ENCODE results near the gene DENND4C.

DENND4C gene

DNA sequence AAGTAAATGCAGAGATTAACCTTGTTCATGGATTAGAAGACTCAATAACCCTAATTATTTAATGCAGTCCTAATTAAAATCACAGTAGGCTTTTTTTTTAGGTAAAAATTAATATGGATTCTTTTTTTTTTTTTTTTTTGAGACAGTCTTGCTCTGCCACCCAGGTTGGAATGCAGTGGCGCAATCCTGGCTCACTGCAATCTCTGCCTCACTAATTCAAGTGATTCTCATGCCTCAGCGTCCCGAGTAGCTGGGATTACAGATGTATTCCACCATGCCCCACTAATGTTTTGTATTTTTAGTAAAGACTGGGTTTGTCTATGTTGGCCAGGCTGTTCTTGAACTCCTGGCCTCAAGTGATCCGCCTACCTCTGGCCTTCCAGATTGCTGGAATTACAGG lies 40.6 kb downstream of the DENND4C start:
- no peaks in the 10 kb centered on the region for H3K36me3 Mint-ChIP-seq
- H3K4me1 Mint-ChIP-seq: peaks cover 42% of the 10 kb centered on the region
- DNase-seq (ENCODE audit: low spot score in 2 of 2) (no peak), ATAC-seq (no peak)
- H3K27ac Mint-ChIP-seq: no peak overlapping the region
- no peak overlapping the region for H3K4me3 Mint-ChIP-seq
- peaks cover 5% of the 10 kb centered on the region for H3K9me3 Mint-ChIP-seq

DNA sequence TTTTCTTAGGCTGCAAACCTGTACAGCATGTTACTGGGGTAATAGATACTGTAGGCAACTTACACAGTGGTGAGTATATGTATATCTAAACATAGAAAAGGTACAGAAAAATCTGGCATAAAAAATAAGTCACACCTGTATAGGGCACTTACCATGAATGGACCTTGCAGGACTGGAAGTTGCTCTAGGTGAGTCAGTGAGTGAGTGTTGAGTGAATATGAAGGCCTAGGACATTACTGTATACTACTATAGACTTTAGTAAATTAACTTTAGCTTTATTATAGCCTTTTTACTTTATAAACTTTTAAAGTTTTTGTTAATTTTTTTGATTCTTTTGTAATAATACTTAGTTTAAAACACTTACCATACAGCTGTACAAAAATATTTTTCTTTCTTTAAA lies 51.3 kb downstream of the DENND4C start:
- H3K4me3 Mint-ChIP-seq: no peak overlapping the region
- H3K27ac Mint-ChIP-seq: no peak overlapping the region
- H3K4me1 Mint-ChIP-seq: peaks cover 28% of the 10 kb centered on the region
- H3K36me3 Mint-ChIP-seq: peaks cover 14% of the 10 kb centered on the region
- ATAC-seq (no peak), DNase-seq (ENCODE audit: low spot score in 2 of 2) (no peak)
- H3K9me3 Mint-ChIP-seq: no peaks in the 10 kb centered on the region

DNA sequence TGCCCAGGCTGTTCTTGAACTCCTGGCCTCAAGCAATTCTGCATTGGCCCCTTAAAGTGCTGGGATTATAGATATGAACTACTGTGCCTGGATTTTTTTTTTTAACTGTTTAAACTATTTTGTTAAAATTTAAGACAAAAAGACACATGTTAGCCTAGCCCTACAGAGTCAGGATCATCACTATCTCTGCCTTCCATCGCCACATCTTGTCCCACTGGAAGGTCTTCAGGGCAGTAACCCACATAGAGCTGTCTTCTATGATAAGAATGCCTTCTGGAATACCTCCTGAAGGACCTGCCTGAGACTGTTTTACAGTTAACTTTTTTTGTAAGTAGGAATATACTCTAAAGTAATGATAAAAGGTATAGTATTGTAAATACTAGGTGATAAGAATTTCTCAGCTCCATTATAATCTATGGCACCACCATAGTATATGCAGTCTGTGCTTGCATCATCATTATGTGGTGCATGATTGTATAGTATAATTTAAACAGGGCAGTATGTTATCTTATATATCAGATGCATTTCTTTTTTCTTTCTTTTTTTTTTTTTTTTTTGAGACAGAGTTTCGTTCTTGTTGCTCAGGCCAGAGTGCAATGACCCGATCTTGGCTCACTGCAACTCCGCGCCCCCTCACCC lies 52.7 kb downstream of the DENND4C start:
- Mint-ChIP-seq H3K27ac (peak overlapping the region; percentile 37), H3K9me3 (no peaks in the 10 kb centered on the region), H3K36me3 (peaks cover 20% of the 10 kb centered on the region), H3K4me1 (peaks cover 28% of the 10 kb centered on the region), H3K4me3 (no peak overlapping the region)
- no peak for DNase-seq (ENCODE audit: low spot score in 2 of 2)
- no peak for ATAC-seq

DNA sequence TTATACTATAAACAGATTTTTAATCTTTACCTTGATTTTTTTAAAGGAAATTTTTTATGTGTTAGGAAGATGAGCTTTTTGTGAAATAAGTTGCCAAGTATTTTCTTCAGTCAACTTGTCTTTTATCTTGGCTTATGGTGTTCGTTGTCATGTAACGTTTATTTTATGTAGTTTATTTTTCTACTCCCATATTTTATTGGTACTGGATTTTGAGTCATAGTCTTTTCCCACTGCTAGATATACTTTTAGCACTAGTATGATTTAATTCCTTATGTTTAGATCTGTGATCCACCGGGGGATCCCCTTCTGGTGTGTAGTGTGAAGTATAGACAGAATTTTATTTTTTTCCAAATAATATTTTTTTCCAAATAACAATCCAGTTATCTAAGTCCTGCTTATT lies 54.2 kb downstream of the DENND4C start:
- Mint-ChIP-seq H3K27ac (no peak overlapping the region), H3K4me1 (peaks cover 28% of the 10 kb centered on the region), H3K9me3 (no peaks in the 10 kb centered on the region), H3K36me3 (peaks cover 27% of the 10 kb centered on the region), H3K4me3 (no peak overlapping the region)
- no peak for DNase-seq (ENCODE audit: low spot score in 2 of 2)
- no peak for ATAC-seq

DNA sequence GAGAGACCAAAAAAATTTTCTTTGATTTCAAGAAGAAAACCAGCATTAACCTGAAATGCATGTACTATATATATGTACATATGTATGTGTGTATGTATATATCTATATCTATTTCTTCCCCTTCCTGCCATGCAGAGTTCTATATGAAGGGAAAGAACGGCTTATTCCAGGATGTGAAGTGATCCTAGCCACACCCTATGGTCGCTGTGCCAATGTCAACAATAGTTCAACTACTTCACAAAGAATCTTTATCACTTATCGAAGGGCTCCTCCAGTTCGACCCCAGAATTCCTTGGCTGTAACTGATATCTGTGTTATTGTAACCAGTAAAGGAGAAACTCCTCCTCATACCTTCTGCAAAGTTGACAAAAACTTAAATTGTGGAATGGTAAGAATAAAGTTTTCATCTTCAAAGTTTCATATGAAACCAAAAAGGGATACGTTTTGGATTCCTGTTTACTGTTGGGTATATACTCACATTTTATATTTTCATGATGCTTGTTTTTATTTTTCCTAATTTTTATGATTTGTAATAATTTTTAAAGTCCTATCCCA lies 56.2 kb downstream of the DENND4C start:
- Mint-ChIP-seq H3K4me3 (no peak overlapping the region), H3K9me3 (no peaks in the 10 kb centered on the region), H3K4me1 (peaks cover 23% of the 10 kb centered on the region), H3K36me3 (peaks cover 44% of the 10 kb centered on the region), H3K27ac (no peak overlapping the region)
- ATAC-seq (no peak), DNase-seq (ENCODE audit: low spot score in 2 of 2) (no peak)

DNA sequence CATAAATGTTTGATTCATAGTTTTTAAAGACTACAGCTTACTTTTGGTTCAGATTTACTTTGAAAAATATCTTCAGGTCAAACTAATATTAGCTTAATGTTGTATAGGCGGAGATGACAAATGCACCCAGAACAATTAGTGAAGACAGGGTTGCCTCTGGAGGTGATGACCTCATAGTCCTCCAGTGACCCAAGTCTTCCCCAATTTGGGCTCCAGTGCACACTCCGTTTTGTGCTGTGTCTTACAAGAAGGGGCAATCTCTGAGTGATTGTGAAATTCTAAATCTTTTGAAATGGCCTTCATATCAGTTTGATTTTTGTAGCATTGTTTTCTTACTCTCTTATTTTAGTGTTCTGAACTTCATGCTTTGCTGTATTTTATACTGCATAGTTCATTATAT lies 57.6 kb downstream of the DENND4C start:
- Mint-ChIP-seq H3K4me3 (no peak overlapping the region), H3K27ac (no peak overlapping the region), H3K4me1 (peaks cover 23% of the 10 kb centered on the region), H3K36me3 (peaks cover 58% of the 10 kb centered on the region), H3K9me3 (no peaks in the 10 kb centered on the region)
- ATAC-seq (no peak), DNase-seq (ENCODE audit: low spot score in 2 of 2) (no peak)

DNA sequence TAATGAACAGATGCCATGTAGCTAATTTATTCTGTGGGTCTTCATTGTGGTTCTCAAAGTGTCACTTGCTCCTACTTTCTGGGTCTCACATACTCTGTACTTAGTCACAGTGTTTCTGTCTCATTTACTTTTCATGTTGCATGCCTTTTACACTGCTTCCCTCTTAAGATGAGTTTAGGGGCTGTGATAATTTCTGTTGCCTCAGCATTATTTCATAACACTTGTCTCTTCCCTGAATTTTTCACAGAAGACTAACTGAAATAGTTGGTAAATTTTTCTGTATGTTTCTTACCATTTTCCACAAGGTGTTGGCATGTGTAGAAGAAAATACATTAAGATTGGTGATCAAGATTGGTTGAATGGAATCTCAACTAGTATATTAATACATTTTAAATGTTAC lies 59.6 kb downstream of the DENND4C start:
- H3K9me3 Mint-ChIP-seq: no peaks in the 10 kb centered on the region

DNA sequence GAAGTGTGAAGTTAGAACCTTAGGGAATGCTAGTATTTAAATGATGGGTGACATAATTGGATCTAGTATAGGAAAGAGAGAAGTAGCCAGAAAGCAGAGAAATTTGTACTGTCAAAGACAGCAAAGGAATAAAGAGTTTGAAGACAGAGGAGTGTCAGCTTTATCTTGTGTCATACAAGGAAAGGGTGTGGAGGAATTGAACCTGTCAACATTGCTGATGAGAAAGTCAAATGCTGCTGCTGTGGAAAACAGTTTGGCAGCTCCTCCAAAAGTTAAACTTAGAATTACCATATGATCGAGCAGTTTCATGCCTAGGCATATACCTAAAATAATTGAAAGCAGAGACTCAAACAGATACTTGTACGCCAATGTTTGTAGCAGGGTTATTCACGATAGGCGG lies 63.7 kb downstream of the DENND4C start:
- peaks cover 83% of the 10 kb centered on the region for H3K36me3 Mint-ChIP-seq
- no peak overlapping the region for H3K4me3 Mint-ChIP-seq
- no peaks in the 10 kb centered on the region for H3K9me3 Mint-ChIP-seq
- no peak overlapping the region for H3K27ac Mint-ChIP-seq
- no peak for DNase-seq (ENCODE audit: low spot score in 2 of 2)
- H3K4me1 Mint-ChIP-seq: peaks cover 11% of the 10 kb centered on the region
- no peak for ATAC-seq

More for the DNA sequence above, 59.6 kb downstream of the DENND4C start:
- DNase-seq (ENCODE audit: low spot score in 2 of 2): no peak
- peaks cover 75% of the 10 kb centered on the region for H3K36me3 Mint-ChIP-seq
- H3K4me1 Mint-ChIP-seq: peaks cover 18% of the 10 kb centered on the region
- no peak overlapping the region for H3K27ac Mint-ChIP-seq
- no peak overlapping the region for H3K4me3 Mint-ChIP-seq
- no peak for ATAC-seq

DNA sequence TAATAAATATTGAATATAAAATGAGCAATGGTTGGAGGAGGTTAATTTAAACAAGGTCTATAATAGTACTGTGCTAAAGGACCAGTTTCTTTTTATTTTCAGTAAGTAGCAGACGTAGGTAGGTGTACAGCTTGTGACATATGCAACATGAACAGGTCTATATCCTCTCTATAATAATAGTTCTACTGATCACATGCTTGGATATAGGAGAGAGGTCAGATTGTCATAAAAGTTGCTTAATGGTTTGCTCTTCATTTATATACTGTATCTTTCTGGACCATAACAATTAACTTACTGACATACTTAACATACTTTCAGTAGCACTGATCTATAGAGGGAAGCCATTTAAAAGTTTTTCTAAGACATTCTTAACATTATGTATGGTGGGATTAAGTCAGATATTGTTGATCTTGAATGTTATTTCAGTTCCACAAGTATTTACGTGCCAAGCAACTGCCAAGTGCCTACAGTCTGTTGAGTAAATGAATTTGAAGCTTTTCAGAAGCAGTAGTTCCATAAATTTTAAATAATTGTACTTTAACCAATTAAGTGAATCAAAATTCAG lies 68.0 kb downstream of the DENND4C start:
- Mint-ChIP-seq H3K4me1 (peaks cover 7% of the 10 kb centered on the region), H3K9me3 (no peaks in the 10 kb centered on the region)

DNA sequence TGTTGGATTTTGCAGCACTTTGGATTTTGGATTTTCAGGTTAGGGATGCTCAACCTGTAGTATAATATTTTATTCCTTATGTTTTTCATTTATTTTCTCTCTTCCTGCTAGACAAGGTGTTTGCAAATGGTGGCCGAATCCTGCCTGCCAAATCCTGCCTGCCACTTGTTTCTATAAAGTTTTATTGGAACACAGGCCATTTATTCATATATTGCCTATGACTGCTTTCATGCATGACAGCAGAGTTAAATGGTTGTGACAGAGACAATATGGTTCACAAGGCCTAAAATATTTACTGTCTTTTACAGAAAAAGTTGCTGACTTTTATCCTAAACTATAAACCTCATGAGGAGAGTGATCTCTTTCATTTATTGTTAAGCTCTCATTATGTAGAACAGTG lies 72.7 kb downstream of the DENND4C start:
- DNase-seq (ENCODE audit: low spot score in 2 of 2) (no peak), ATAC-seq (no peak)
- Mint-ChIP-seq H3K4me1 (no peaks in the 10 kb centered on the region), H3K4me3 (no peak overlapping the region), H3K9me3 (no peaks in the 10 kb centered on the region), H3K36me3 (peaks cover 78% of the 10 kb centered on the region), H3K27ac (no peak overlapping the region)

More for the DNA sequence above, 68.0 kb downstream of the DENND4C start:
- Mint-ChIP-seq H3K4me3 (no peak overlapping the region), H3K27ac (no peak overlapping the region), H3K36me3 (peaks cover 78% of the 10 kb centered on the region)
- ATAC-seq: no peak
- no peak for DNase-seq (ENCODE audit: low spot score in 2 of 2)

DNA sequence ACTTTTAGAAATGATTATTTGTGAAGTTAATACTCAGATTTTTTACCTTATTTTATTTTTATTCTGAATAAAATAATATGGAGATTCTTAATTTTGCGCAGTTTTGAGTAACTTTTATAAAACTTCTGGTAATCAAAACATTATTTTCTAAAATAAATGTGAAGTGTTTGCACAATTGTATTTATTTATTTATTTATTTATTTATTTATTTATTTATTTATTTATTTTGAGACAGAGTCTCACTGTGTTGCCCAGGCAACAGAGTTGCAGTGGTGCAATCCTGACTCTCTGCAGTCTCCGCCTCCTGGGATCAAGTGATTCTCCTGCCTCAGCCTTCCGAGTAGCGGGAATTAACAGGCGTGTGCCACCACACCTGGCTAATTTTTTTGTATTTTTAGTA lies 76.1 kb downstream of the DENND4C start:
- no peak overlapping the region for H3K4me3 Mint-ChIP-seq
- DNase-seq (ENCODE audit: low spot score in 2 of 2) (no peak), ATAC-seq (no peak)
- no peaks in the 10 kb centered on the region for H3K9me3 Mint-ChIP-seq
- H3K27ac Mint-ChIP-seq: no peak overlapping the region
- peaks cover 6% of the 10 kb centered on the region for H3K4me1 Mint-ChIP-seq
- H3K36me3 Mint-ChIP-seq: peaks cover 75% of the 10 kb centered on the region

DNA sequence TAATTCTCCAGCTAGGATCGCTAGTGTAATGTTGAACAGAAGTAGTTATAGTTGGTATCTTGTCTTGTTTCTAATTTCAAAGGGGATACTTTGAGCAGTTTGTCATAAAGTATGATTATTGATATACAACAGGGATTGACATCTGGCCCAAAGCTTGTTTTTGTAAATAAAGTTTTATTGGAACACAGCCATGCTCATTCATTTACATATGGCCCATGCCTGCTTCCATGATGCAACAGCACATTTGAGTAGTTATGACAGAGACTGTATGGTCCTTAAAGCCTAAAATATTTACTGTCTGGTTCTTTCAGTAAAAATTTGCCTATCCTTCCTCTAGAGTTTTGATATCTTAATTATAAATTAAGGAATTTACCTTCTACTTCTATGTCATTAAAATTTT lies 79.8 kb downstream of the DENND4C start:
- ATAC-seq: no peak
- no peak for DNase-seq (ENCODE audit: low spot score in 2 of 2)
- H3K9me3 Mint-ChIP-seq: no peaks in the 10 kb centered on the region
- H3K4me1 Mint-ChIP-seq: peaks cover 11% of the 10 kb centered on the region
- H3K27ac Mint-ChIP-seq: no peak overlapping the region
- H3K4me3 Mint-ChIP-seq: no peak overlapping the region
- H3K36me3 Mint-ChIP-seq: peaks cover 48% of the 10 kb centered on the region

DNA sequence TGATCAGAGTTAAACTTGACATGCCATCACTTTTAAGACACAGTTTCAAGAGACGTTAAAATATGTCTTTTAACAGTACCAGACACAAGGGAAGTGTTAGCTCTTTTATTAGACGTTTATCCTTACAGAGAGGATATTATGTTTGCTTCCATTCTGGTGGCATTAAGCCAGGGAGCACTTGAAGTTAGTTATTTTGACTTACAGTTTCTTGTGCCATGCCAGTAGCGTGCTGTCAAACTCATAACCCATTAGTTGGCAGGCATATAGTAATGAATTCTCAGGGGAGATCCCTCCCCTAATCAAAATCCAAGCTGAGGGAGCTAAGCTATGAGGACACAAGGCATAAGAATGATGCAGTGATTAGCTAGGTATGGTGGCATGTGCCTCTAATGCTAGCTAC lies 83.1 kb downstream of the DENND4C start:
- Mint-ChIP-seq H3K4me1 (peaks cover 11% of the 10 kb centered on the region), H3K4me3 (no peak overlapping the region), H3K36me3 (peaks cover 46% of the 10 kb centered on the region), H3K27ac (peak overlapping the region; percentile 50), H3K9me3 (no peaks in the 10 kb centered on the region)
- DNase-seq (ENCODE audit: low spot score in 2 of 2) (no peak), ATAC-seq (no peak)

DNA sequence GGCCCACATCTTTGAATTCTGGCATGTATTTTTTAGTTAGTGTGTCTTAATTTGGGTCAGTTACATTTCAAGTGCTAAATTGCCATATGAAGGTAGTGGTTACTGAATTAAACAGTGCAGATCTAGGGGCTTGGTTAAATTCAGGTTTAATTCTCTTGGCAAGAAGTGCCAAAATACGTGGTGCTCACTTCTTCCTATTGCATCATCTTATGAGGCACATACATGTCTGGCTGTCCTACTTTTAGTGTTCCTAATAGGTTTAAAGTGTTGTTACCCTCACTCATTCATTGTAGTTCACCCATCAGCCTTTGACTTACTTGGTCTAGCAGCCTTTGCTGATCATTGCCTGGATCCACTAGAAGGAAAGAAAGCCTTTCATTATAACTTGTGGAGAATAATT lies 90.0 kb downstream of the DENND4C start:
- Mint-ChIP-seq H3K27ac (no peak overlapping the region), H3K4me1 (peaks cover 8% of the 10 kb centered on the region), H3K9me3 (no peaks in the 10 kb centered on the region), H3K36me3 (peaks cover 61% of the 10 kb centered on the region), H3K4me3 (no peak overlapping the region)
- DNase-seq (ENCODE audit: low spot score in 2 of 2) (no peak), ATAC-seq (no peak)

DNA sequence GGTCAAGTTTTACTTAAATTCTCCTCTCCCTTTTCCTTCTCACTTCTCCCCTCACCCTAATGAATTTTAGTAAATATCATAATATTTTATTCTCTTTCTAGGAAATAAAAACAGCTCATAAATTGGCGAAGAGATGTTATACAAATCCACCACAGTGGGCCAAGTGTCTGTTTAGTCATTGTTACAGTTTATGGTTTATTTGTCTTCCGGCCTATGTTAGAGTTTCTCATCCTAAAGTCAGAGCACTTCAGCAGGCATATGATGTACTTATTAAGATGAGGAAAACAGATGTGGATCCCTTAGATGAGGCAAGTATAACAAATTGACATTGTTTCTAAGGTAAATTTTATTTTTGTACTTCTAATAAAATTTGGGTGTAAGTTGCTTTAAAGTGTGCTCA lies 101.4 kb downstream of the DENND4C start:
- Mint-ChIP-seq H3K4me3 (no peak overlapping the region), H3K4me1 (no peaks in the 10 kb centered on the region), H3K36me3 (peaks cover 78% of the 10 kb centered on the region), H3K27ac (peak overlapping the region; percentile 40), H3K9me3 (no peaks in the 10 kb centered on the region)
- ATAC-seq (no peak), DNase-seq (ENCODE audit: low spot score in 2 of 2) (no peak)

DNA sequence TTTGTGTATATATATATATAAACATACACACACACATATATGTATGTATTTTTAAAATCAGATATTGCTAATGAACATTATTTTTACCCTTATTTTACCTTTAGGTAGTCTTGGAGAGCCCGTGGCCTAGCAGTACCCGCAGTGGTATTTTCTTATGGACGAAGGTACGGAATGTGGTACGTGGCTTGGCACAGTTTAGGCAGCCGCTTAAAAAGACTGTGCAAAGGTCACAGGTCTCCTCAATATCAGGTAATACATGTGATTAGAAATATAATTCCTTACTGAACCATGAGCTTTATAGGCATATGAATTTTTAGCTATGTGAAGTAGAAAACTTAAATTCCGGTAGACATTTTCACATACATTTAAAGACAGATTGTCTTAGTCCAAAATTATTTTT lies 105.7 kb downstream of the DENND4C start:
- H3K36me3 Mint-ChIP-seq: peaks cover 88% of the 10 kb centered on the region
- no peaks in the 10 kb centered on the region for H3K4me1 Mint-ChIP-seq
- H3K9me3 Mint-ChIP-seq: no peaks in the 10 kb centered on the region
- no peak overlapping the region for H3K4me3 Mint-ChIP-seq
- ATAC-seq: no peak
- no peak overlapping the region for H3K27ac Mint-ChIP-seq
- no peak for DNase-seq (ENCODE audit: low spot score in 2 of 2)

All from stimulated activated effector memory CD8-positive, alpha-beta T cell treated with anti-CD3 and anti-CD28 coated beads, Interleukin-12 subunit alpha, Interleukin-12 subunit beta, amount 100 ng/mL, for 72 hours (primary cell).